GM21619 (cell line): ENCODE data around the gene RETREG3.

Experiments
- ATAC-seq: cut with Tn5 transposase; IDR thresholded peaks from one replicate; pipeline ENCODE4 v1.9.1; 2021; ENCODE audit not compliant: unreplicated experiment

The RETREG3 gene

GRCh38 chr17:42535155-42536047 lies 73.8 kb downstream of the RETREG3 start:
- ATAC-seq = no peak

DNA sequence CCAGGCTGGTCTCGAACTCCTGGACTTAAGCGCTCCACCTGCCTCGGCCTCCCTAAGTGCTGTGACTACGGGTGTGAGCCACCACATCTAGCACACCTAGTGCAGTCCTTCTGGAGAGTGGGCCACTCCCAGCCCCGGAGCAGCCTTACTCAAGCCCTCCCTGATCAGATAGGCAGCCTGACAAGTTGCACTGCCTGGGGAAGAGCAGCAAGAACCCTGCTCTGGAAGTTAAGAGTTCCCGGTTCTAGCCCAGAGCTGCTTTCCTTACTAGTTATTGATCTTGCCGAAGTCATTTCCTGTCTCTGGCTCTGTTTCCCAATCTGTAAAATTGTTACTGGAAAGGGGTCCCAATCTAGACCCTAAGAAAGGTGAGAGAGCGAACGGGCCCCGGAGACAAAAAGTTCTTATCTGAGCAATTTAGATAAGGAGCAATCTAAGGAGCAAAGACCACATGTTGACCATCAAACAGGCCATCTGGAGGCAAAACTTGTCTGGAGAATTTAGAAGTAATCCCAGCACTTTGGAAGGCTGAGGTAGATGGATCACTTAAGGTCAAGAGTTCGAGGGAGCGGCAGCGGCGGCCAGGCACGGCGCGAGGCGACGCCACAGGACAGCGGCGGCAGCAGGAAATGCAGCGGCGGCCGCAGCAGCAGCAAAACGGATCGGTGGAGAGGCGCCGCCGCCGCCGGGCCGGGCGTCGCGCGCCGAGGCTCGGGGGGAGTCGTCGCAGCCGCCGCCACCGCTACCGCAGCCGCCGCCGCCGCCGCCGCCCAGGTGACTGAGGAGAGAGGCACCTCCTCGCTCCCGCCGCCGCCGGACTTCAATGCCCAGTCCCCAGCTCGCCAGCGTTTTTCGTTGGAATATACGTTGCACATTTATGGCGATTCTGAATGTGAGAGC lies 77.5 kb downstream of the RETREG3 start:
- ATAC-seq = no peak

DNA sequence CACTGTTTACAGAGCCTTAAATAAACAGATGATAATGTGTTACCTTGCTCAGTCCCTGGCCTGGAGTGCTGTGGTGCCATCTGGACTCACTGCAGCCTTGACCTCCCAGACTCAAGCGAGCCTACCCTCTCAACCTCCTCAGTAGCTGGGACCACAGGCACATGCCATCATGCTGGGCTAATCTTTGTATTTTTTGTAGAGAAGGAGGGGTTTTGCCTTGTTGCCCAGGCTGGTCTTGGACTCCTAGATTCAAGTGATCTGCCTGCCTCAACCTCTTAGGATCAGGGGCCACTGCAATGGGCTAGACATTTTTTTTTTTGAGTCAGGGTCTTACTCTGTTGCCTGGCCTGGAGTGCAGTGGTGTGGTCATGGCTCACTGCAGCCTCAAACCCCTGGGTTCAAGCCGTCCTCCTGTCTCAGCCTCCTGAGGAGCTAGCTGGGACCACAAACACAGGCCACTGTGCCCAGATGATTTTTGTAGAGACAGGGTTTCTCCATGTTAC lies 78.2 kb downstream of the RETREG3 start:
- no peak for ATAC-seq
